GM21447 (cell line): ENCODE measurements around the gene ZNF416.
A peak's percentile ranks its signal among the peaks of the same experiment; 100 is the strongest.

Source experiments
- ATAC-seq: cut with Tn5 transposase; IDR thresholded peaks from one replicate; pipeline ENCODE4 v1.9.1; 2021; ENCODE audit not compliant: unreplicated experiment

Gene ZNF416

DNA sequence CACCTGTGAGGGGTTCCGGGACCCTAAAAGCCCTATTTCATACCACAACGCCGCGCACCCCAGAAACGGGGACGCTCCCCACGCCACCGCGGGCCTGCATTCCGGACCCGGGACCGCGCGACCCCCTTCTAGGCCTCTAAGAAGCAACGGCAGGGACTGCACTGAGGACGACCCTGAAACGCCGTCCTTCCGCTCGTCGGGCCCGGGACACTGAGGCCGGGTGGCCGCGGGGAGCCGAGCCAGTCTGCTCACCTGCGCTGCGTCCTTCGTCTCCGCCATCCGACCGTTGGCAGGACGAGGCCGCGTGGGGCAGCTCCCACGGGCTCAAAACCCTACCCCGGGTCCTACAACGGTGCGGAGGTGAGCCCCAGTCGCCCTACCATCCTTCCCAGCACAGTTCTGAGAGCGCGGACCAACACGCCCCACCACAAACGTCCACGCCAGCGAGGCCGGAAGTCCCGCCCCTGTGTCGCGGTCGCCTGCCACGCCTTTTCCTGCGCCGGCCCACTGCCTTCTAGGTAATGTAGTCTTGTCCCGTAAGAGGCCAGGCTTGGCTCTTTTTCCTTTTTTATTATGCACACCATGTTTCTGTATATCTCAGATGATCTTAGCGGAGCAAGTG lies 19.2 kb downstream of the ZNF416 start, which contains the start of gene ZNF550:
Gene ZNF550, minus strand, starts transcription at position 460 of the 622 bp plus-strand sequence. Its CDS starts 181 bp downstream, at position 279.
- peak; percentile 99 for ATAC-seq

DNA sequence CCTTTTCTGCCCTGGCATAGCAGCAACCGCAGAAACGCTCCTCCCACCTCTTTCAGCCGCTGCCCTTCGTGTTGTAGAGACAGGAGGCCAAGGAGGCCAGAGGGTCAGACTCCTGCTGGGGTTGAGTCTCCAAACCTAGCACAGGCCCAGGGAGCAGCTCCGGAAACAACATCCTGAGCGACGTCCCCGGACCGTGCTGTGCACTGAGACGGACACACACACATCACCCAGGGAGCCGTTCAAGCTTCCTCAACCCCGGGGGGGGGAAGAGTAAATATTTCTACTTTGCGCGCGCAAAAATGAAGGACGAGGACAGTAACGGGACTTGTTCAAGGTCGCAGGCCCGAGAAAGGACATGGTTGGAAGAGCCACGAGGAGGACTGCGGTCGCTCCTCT lies 19.7 kb downstream of the ZNF416 start:
- peak; percentile 41 for ATAC-seq

DNA sequence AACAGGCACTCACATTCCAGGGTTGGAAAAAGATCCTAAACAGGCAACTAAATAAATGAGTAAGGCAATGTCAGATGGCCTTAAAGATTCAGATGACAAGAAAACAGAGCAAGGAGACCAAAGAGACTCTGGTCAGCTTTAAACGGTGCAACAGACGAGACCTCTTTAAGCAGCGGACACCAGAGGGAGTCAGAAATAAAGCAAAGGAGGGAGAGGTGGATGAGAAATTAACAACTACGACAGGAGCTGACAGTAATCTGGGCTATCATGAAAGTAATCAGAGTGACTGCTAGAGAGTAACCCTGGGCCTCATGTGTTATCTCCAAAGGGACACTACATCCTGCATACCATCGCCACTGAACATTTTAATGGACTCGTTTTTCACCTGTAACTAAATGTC lies 20.2 kb downstream of the ZNF416 start:
- ATAC-seq, result no peak

DNA sequence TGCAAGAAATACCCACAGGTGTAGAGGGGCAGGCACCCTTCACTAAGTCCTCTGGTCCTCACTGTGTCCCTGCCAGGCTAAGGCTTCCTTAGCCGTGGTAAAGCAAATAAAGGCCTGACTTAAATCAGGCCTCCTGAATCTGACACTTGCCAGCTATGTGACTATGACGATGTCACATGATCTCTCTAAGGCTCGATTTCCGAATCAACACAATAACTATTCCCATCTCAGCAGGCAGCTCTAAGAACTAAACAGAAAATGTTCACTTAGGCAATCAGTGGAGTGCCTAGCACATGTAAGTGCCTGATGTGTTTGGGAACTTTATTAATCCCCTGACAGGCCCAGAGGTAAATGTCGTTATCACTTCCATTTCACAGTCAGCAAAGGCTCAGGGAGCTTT lies 21.1 kb downstream of the ZNF416 start:
- ATAC-seq, result no peak

DNA sequence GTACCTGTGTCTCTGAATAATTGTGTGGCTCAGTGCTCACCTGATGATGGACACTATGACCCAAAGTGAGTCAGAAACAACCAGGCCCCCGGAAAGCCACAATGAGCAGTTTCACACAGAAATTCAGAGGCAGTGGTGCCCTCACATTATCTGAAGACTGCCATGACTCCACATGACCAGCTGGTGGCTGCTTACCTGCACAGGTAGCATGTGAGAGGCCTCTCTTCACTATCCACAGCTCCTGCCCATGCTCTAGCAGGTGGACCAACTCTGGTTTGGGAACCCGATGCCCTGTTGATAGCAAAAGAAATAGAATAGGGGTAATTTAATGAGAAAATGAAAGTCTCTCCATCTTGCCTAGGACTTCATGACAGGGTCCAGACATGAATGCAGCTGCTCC lies 26.3 kb downstream of the ZNF416 start:
- no peak for ATAC-seq

DNA sequence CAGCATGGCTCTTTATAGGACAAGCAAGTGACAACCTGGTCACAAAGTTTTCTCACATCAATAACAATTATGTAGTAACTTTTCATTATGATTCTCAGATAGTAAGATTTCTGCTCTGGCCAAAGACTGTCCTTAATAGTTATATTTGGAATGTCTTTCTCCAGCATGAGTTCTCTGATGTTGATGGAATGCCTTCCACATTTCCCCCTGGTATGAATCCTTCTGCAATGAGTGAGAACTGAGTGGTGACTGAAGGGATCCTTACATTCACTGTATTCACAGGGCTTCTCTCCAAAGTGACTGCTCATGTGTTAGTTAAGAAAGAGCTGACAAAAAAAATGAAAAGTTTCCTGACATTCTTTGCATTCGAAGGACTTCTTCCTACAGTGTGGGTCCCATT lies 32.2 kb downstream of the ZNF416 start:
- ATAC-seq, result no peak

DNA sequence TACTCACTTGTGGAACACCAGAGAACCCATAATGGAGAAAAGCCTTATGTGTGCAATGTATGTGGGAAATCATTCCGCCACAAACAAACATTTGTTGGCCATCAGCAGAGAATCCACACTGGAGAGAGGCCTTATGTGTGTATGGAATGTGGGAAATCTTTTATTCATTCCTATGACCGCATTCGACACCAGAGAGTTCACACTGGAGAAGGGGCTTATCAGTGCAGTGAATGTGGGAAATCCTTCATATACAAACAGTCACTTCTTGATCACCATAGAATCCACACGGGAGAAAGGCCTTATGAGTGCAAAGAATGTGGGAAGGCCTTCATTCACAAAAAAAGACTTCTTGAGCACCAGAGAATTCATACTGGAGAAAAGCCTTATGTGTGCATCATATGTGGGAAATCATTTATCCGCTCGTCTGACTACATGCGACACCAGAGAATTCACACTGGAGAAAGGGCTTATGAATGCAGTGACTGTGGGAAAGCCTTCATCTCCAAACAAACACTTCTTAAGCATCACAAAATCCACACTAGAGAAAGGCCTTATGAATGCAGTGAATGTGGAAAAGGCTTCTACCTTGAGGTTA lies 40.7 kb downstream of the ZNF416 start:
- no peak for ATAC-seq

DNA sequence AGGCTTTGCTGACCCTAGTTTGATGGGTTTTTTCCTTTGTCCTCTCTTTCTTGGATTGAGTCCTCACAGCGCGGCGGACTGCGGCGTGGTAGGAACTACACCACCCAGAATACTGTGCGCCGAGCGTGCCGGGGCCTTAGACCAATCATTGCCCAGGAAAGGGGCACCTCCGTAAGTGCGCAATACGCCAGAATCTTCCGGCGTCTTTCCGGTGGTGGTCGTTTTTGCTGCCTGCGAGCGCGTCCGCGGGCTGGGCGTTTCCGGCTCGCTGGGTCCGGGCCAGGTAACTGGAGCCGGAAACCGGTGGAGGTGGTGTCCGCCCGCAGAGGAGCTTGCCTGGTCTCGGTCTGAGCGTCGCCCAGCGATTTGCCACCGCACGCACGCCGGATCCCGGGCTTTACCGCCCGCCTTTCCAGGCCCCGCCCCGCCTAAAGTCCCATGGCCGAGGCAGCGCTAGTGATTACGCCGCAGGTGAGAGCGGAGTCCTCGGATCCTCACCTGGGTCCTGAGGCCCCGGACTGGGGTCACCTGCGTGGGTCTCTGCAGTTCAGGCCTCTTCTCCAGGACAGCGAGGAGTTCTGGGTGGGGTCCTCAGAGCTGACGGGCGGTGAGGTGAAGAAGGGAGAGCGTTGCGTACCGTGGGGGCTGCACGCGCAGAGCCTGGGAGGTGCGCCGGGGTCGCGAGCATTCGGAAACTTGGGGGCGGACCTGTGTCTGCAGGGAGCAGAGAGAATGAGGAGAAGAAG lies 51.4 kb downstream of the ZNF416 start, which contains the start of gene ZNF549:
Gene ZNF549, plus strand, starts transcription at position 221 of the 746 bp plus-strand sequence. Its CDS starts 218 bp downstream, at position 439.
- ATAC-seq, result peak; percentile 99
